ENCODE measurements around the gene SYCP2.

SYCP2 gene

DNA sequence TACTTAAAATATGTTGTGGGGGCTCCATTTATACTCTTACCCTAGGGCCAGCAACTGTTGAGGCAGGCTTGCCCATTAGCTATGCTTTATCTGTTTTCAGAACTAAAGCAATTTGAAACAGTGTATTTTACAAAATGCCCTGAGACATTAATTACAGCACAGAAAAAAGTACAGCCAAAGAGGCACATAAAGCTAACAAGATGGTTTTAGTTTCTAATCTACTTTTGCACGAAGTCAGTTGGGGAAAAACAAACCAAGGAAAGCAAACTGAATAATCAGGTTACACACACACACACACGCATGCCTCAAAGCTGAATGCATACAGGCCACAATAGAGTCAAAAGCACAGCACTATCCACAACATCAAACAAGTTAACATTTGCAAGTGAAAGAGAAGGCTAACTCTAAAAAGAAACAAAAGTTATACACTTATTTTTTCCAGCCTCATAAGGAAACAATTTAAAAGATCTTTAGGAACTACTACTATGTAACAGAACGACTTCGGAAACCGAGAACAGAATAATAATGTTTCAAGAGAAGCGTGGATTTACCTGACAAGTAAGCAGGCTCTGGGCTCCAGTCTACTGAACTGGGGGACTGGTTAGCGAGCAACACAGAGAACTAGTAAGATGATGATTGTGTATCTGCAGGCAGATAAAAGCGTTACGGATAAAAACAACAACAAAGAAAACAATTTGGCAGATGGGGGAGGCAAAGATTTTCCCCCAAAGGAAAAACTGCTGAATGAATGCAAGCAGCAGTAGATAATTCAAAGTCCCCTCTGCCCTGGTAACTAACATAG is 1.7 kb downstream of the SYCP2 start:
- no peak overlapping the region for H3K4me3 ChIP-seq (ENCODE audit: insufficient read depth, low read length, poor library complexity, severe bottlenecking)
- H3K36me3 ChIP-seq (ENCODE audit: low read length): no peaks in the 10 kb centered on the region
- TF ChIP-seq, protein P1, sequence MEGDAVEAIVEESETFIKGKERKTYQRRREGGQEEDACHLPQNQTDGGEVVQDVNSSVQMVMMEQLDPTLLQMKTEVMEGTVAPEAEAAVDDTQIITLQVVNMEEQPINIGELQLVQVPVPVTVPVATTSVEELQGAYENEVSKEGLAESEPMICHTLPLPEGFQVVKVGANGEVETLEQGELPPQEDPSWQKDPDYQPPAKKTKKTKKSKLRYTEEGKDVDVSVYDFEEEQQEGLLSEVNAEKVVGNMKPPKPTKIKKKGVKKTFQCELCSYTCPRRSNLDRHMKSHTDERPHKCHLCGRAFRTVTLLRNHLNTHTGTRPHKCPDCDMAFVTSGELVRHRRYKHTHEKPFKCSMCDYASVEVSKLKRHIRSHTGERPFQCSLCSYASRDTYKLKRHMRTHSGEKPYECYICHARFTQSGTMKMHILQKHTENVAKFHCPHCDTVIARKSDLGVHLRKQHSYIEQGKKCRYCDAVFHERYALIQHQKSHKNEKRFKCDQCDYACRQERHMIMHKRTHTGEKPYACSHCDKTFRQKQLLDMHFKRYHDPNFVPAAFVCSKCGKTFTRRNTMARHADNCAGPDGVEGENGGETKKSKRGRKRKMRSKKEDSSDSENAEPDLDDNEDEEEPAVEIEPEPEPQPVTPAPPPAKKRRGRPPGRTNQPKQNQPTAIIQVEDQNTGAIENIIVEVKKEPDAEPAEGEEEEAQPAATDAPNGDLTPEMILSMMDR (IDR thresholded peaks at IDR 0.05; ENCODE audit: insufficient read depth, low read length, poor library complexity, severe bottlenecking): no peak
- TF ChIP-seq EZH2phosphoT487 (conservative IDR thresholded peaks at IDR 0.05; ENCODE audit: low read length): no peak
- H3K9me2 ChIP-seq (replicated peaks; ENCODE audit: insufficient read depth, low read length): no peaks in the 10 kb centered on the region
- H3K9me3 ChIP-seq (ENCODE audit: insufficient read depth, low read length): no peaks in the 10 kb centered on the region
- H3K9ac ChIP-seq (ENCODE audit: low read length): no peak overlapping the region
- H2AFZ ChIP-seq (ENCODE audit: low read depth, low read length, severe bottlenecking): no peak overlapping the region
- H4K20me1 ChIP-seq (ENCODE audit: low read depth, low read length): no peaks in the 10 kb centered on the region
- H3F3A ChIP-seq (ENCODE audit: insufficient read depth): no peaks in the 10 kb centered on the region
- H3K4me2 ChIP-seq (ENCODE audit: low read depth, low read length, poor library complexity, severe bottlenecking): no peak overlapping the region
- no peak overlapping the region for H3K27ac ChIP-seq (ENCODE audit: low read depth, low read length)
- H3K79me2 ChIP-seq (ENCODE audit: insufficient read depth, low read length): no peaks in the 10 kb centered on the region
- no peaks in the 10 kb centered on the region for H3K27me3 ChIP-seq (ENCODE audit: low read length)

DNA sequence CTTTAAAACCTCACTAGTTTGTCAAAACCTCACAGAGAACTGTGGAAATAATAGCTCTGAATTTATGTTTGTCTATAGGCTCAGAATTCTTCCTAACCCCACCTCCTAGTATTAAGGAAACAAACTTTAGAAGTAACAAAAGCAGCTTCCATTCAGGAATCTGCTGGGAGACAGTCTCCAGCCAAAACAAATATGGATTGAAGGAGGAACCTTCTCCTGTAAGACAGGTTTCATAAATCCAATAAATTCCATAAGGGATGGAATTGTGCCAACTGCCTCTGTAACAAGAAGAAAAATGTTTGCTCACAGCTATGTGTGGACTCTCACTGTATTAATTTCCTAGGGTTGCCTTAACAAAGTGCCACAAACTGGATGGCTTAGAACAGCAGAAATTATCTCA is 7.5 kb downstream of the SYCP2 start:
- Histone ChIP-seq H3K27ac (ENCODE audit: low read depth, low read length) (no peak overlapping the region), H2AFZ (ENCODE audit: low read depth, low read length, severe bottlenecking) (no peak overlapping the region), H3K27me3 (ENCODE audit: low read length) (no peaks in the 10 kb centered on the region), H3K4me3 (ENCODE audit: insufficient read depth, low read length, poor library complexity, severe bottlenecking) (no peak overlapping the region), H3K9me3 (ENCODE audit: insufficient read depth, low read length) (no peaks in the 10 kb centered on the region), H3K36me3 (ENCODE audit: low read length) (no peaks in the 10 kb centered on the region), H4K20me1 (ENCODE audit: low read depth, low read length) (no peaks in the 10 kb centered on the region), H3K79me2 (ENCODE audit: insufficient read depth, low read length) (no peaks in the 10 kb centered on the region), H3K4me2 (ENCODE audit: low read depth, low read length, poor library complexity, severe bottlenecking) (no peak overlapping the region), H3K9ac (ENCODE audit: low read length) (no peak overlapping the region), H3F3A (ENCODE audit: insufficient read depth) (no peaks in the 10 kb centered on the region), H3K9me2 (replicated peaks; ENCODE audit: insufficient read depth, low read length) (no peaks in the 10 kb centered on the region)
- TF ChIP-seq, protein P1 (IDR thresholded peaks at IDR 0.05; ENCODE audit: insufficient read depth, low read length, poor library complexity, severe bottlenecking): no peak
- no peak for TF ChIP-seq EZH2phosphoT487 (conservative IDR thresholded peaks at IDR 0.05; ENCODE audit: low read length)

DNA sequence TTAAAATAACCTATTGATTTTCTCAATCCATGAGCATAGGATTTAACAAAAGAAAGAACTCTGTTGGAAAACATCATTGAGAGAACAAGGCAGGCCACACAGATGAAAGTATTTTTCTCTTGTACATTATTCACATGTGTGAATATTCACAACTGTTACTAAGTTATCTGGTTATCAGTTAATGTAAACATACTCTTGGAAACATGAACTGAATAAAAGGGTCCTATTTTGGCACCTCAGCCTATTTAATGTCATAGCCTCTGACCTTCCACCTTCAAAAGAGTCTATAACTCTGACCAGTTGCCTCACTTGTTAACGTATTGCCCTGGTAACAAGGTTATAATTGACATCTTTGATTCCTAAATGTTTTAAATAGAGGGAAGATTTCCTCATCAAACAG is 8.1 kb downstream of the SYCP2 start:
- Histone ChIP-seq H3K27ac (ENCODE audit: low read depth, low read length) (no peak overlapping the region), H3K79me2 (ENCODE audit: insufficient read depth, low read length) (no peaks in the 10 kb centered on the region), H3K9me2 (replicated peaks; ENCODE audit: insufficient read depth, low read length) (no peaks in the 10 kb centered on the region), H3K4me2 (ENCODE audit: low read depth, low read length, poor library complexity, severe bottlenecking) (no peak overlapping the region), H3K9me3 (ENCODE audit: insufficient read depth, low read length) (no peaks in the 10 kb centered on the region), H3F3A (ENCODE audit: insufficient read depth) (no peaks in the 10 kb centered on the region), H3K27me3 (ENCODE audit: low read length) (no peaks in the 10 kb centered on the region), H2AFZ (ENCODE audit: low read depth, low read length, severe bottlenecking) (no peak overlapping the region), H4K20me1 (ENCODE audit: low read depth, low read length) (no peaks in the 10 kb centered on the region), H3K4me3 (ENCODE audit: insufficient read depth, low read length, poor library complexity, severe bottlenecking) (no peak overlapping the region), H3K9ac (ENCODE audit: low read length) (no peak overlapping the region), H3K36me3 (ENCODE audit: low read length) (no peaks in the 10 kb centered on the region)
- no peak for TF ChIP-seq EZH2phosphoT487 (conservative IDR thresholded peaks at IDR 0.05; ENCODE audit: low read length)
- TF ChIP-seq, protein P1 (IDR thresholded peaks at IDR 0.05; ENCODE audit: insufficient read depth, low read length, poor library complexity, severe bottlenecking): no peak

All from SU-DHL-6 (cell line).